ENCODE results near the gene PALMD. TPM values are rescaled to one million over a fixed set of nuclear protein-coding genes. Genes with fewer than 3 reads are reported as not detected.

The PALMD gene
- total RNA-seq, 2 experiments from 2014 or later, result not detected

GRCh38 chr1:99669821-99670220 is 23.9 kb downstream of the PALMD start:
- no peak overlapping the region for H3K27ac ChIP-seq (ENCODE audit: low read depth in 1 of 2, low read length in 2 of 2)
- no peak for ATAC-seq (ENCODE audit: poor library complexity)

GRCh38 chr1:99670583-99670982 is 24.7 kb downstream of the PALMD start:
- Mint-ChIP-seq H3K4me3 (no peak overlapping the region), H3K27me3 (peaks cover 39% of the 10 kb centered on the region), H3K4me1 (ENCODE audit: low read depth) (no peaks in the 10 kb centered on the region), H3K9me3 (no peaks in the 10 kb centered on the region), H3K27ac (no peak overlapping the region), H3K36me3 (ENCODE audit: low read depth) (no peaks in the 10 kb centered on the region)
- H3K4me3 ChIP-seq (ENCODE audit: low read length), result no peak overlapping the region
- no peak overlapping the region for H3K27ac ChIP-seq (ENCODE audit: low read depth in 1 of 2, low read length in 2 of 2)
- peaks cover 0 to 9% of the 10 kb centered on the region in 2 experiments for H3K27me3 ChIP-seq (ENCODE audit: control insufficient read depth in 1 of 2, insufficient read depth in 2 of 2, low read length in 2 of 2)
- intact Hi-C loops (cut with DNase I, micrococcal nuclease), result no loop called here
- ATAC-seq (ENCODE audit: poor library complexity) (no peak), DNase-seq (no peak)
- no peaks in the 10 kb centered on the region for H3K4me1 ChIP-seq (ENCODE audit: insufficient read depth, low read length)
- H3K36me3 ChIP-seq (ENCODE audit: insufficient read depth, low read length), result no peaks in the 10 kb centered on the region
- H3K9me3 ChIP-seq (ENCODE audit: control insufficient read depth in 1 of 2, insufficient read depth in 1 of 2, low read length in 2 of 2), result no peaks in the 10 kb centered on the region
- POLR2A ChIA-PET, result no interaction called here
- CTCF ChIA-PET, result no interaction called here
- no peak for TF ChIP-seq CTCF (IDR thresholded peaks at IDR 0.05)

More at GRCh38 chr1:99669821-99670220, 23.9 kb downstream of the PALMD start:
- Mint-ChIP-seq H3K36me3 (ENCODE audit: low read depth) (no peaks in the 10 kb centered on the region), H3K27me3 (peaks cover 37% of the 10 kb centered on the region), H3K9me3 (no peaks in the 10 kb centered on the region), H3K4me1 (ENCODE audit: low read depth) (no peaks in the 10 kb centered on the region), H3K4me3 (no peak overlapping the region), H3K27ac (no peak overlapping the region)
- POLR2A ChIA-PET, result no interaction called here
- H3K27me3 ChIP-seq (ENCODE audit: control insufficient read depth in 1 of 2, insufficient read depth in 2 of 2, low read length in 2 of 2), result peaks cover 0 to 9% of the 10 kb centered on the region in 2 experiments
- CTCF ChIA-PET, result no interaction called here
- no peak for DNase-seq
- H3K36me3 ChIP-seq (ENCODE audit: insufficient read depth, low read length), result no peaks in the 10 kb centered on the region
- no peaks in the 10 kb centered on the region for H3K9me3 ChIP-seq (ENCODE audit: control insufficient read depth in 1 of 2, insufficient read depth in 1 of 2, low read length in 2 of 2)
- intact Hi-C loops (cut with DNase I, micrococcal nuclease), result no loop called here
- no peak overlapping the region for H3K4me3 ChIP-seq (ENCODE audit: low read length)
- H3K4me1 ChIP-seq (ENCODE audit: insufficient read depth, low read length), result no peaks in the 10 kb centered on the region
- no peak for TF ChIP-seq CTCF (IDR thresholded peaks at IDR 0.05)

GRCh38 chr1:99672038-99672437 is 26.1 kb downstream of the PALMD start:
- no peaks in the 10 kb centered on the region for H3K9me3 ChIP-seq (ENCODE audit: control insufficient read depth in 1 of 2, insufficient read depth in 1 of 2, low read length in 2 of 2)
- ATAC-seq (ENCODE audit: poor library complexity) (no peak), DNase-seq (no peak)
- no peak for TF ChIP-seq CTCF (IDR thresholded peaks at IDR 0.05)
- H3K27ac Mint-ChIP-seq, result no peak overlapping the region
- no peak overlapping the region for H3K4me3 Mint-ChIP-seq
- H3K36me3 Mint-ChIP-seq (ENCODE audit: low read depth), result no peaks in the 10 kb centered on the region
- H3K36me3 ChIP-seq (ENCODE audit: insufficient read depth, low read length), result no peaks in the 10 kb centered on the region
- peaks cover 35% of the 10 kb centered on the region for H3K27me3 Mint-ChIP-seq
- no peaks in the 10 kb centered on the region for H3K4me1 Mint-ChIP-seq (ENCODE audit: low read depth)
- intact Hi-C loops (cut with DNase I, micrococcal nuclease), result no loop called here
- H3K27me3 ChIP-seq (ENCODE audit: control insufficient read depth in 1 of 2, insufficient read depth in 2 of 2, low read length in 2 of 2), result peaks cover 0 to 9% of the 10 kb centered on the region in 2 experiments
- H3K27ac ChIP-seq (ENCODE audit: low read depth in 1 of 2, low read length in 2 of 2), result no peak overlapping the region
- H3K4me3 ChIP-seq (ENCODE audit: low read length), result no peak overlapping the region
- POLR2A ChIA-PET, result no interaction called here
- CTCF ChIA-PET, result no interaction called here
- no peaks in the 10 kb centered on the region for H3K9me3 Mint-ChIP-seq
- no peaks in the 10 kb centered on the region for H3K4me1 ChIP-seq (ENCODE audit: insufficient read depth, low read length)

Measured in CD4-positive, alpha-beta T cell (primary cell).